Stomach (tissue), 9 donors: ENCODE data around the gene PALM. TPM values are rescaled to one million over a fixed set of nuclear protein-coding genes. Genes with fewer than 3 reads are reported as not detected.

ENCODE experiments used
- DNase-seq, 2 donors: peaks; one replicate each; pipeline versions ENCODE4 v3.0.0 to v3.0.0-alpha.2; 2013 to 2019
- H3K27ac ChIP-seq, 5 donors: fragments of 200-600 bp in 4 of 5; sonication (generic) in 4 of 5; one replicate each; pipeline ENCODE4 v1.5.1; 2013 to 2019; ENCODE audit warnings: mild to moderate bottlenecking in 1 of 5, moderate library complexity in 1 of 5
- H3K27me3 ChIP-seq, 3 donors: fragments of 200-600 bp; sonication (generic); one replicate each; pipeline ENCODE4 v1.5.1; 2017 to 2019; ENCODE audit warnings: mixed run types in 1 of 3
- H3K36me3 ChIP-seq, 4 donors: fragments of 200-600 bp; sonication (generic); 1 replicate in 3 of 4; 2 replicates in 1 of 4; pipeline ENCODE4 v1.5.1; 2016 to 2019
- H3K4me1 ChIP-seq, 4 donors: fragments of 200-600 bp; sonication (generic); one replicate each; pipeline ENCODE4 v1.5.1; 2016 to 2019
- H3K4me3 ChIP-seq, 4 donors: fragments of 200-600 bp; sonication (generic) in 3 of 4; one replicate each; pipeline ENCODE4 v1.5.1; 2016 to 2019; ENCODE audit warnings: mild to moderate bottlenecking in 1 of 4
- H3K9me3 ChIP-seq, 4 donors: fragments of 200-600 bp; sonication (generic); one replicate each; pipeline ENCODE4 v1.5.1; 2016 to 2019
- CTCF ChIP-seq, 7 experiments: fragments of 450-650 bp in 4 of 7; fragments of 200-600 bp in 3 of 7; sonication (generic) in 3 of 7; IDR thresholded peaks; one replicate each; pipeline ENCODE4 v1.5.1; 2016 to 2019; ENCODE audit warnings: antibody characterized with exemption in 7 of 7, control low read depth in 2 of 7, mild to moderate bottlenecking in 1 of 7
- EP300 ChIP-seq: sonication (generic); formaldehyde crosslinking; IDR thresholded peaks from one replicate; pipeline ENCODE4 v1.6.1; 2017; ENCODE audit warnings: antibody characterized with exemption
- POLR2A ChIP-seq, 4 donors: fragments of 450-650 bp; IDR thresholded peaks; one replicate each; pipeline ENCODE4 v1.6.1; 2016; ENCODE audit warnings: antibody characterized with exemption in 4 of 4, control low read depth in 2 of 4, mild to moderate bottlenecking in 1 of 4, moderate library complexity in 1 of 4
- POLR2AphosphoS5 ChIP-seq, 3 donors: sonication (generic); formaldehyde crosslinking; IDR thresholded peaks; one replicate each; pipeline ENCODE4 v1.6.1; 2016; ENCODE audit warnings: antibody characterized with exemption in 3 of 3
- WGBS, 5 donors: extraction: QIAGEN DNeasy Blood & Tissue Kit in 3 of 5; methylation state at CpG; one replicate each; pipeline versions ENCODE4 v1.1.5 to v1.1.7; 2013 to 2018; 5-methylcytosine and 5-hydroxymethylcytosine counted together
- intact Hi-C: fragments of 100-400 bp; cut with DNase I; formaldehyde crosslinking; loops from one replicate; pipeline ENCODE4 v1.15.1; 2023; ENCODE audit warnings: low total_unique reads
- polyA plus RNA-seq, 3 donors: library from polyadenylated mRNA; stranded (reverse); fragments of 200-250 nt; gene quantifications; one replicate each; pipeline ENCODE4 v1.2.3, GENCODE V29; 2013
- total RNA-seq, 5 donors: library from RNA; depleted of rRNA; stranded (reverse); fragments of >200 nt; gene quantifications; one replicate each; pipeline versions ENCODE4 v1.1.0 to v1.2.3, GENCODE V29; 2014 to 2016
- donor health status: healthy with polysubstance abuse.
- donor health status: Bipolar disorder and iron deficiency.
- donor health status: healthy.

PALM gene
- total and polyA plus RNA-seq, 8 donors = 9.8 to 88.9 (median 13.7) TPM

DNA sequence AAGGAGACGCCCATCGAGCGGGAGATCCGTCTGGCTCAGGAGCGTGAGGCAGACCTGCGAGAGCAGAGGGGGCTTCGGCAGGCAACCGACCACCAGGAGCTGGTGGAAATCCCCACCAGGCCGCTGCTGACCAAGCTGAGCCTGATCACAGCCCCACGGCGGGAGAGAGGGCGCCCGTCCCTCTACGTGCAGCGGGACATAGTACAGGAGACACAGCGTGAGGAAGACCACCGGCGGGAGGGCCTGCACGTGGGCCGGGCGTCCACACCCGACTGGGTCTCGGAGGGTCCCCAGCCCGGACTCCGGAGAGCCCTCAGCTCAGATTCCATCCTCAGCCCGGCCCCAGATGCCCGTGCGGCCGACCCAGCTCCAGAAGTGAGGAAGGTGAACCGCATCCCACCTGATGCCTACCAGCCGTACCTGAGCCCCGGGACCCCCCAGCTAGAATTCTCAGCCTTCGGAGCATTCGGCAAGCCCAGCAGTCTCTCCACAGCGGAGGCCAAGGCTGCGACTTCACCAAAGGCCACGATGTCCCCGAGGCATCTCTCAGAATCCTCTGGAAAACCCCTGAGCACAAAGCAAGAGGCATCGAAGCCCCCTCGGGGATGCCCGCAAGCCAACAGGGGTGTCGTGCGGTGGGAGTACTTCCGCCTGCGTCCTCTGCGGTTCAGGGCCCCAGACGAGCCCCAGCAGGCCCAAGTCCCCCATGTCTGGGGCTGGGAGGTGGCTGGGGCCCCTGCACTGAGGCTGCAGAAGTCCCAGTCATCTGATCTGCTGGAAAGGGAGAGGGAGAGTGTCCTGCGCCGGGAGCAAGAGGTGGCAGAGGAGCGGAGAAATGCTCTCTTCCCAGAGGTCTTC, 49.3 kb downstream of the PALM start:
- H3K4me3 ChIP-seq = no peak overlapping the region
- TF ChIP-seq POLR2A (IDR thresholded peaks at IDR 0.05) (no peak), POLR2AphosphoS5 (IDR thresholded peaks at IDR 0.05) (no peak), CTCF (IDR thresholded peaks at IDR 0.05) (no peak), EP300 (no peak)
- H3K9me3 ChIP-seq = peaks cover 4 to 18% (median 12%) of the 10 kb centered on the region in 4 donors
- H3K27ac ChIP-seq = no peak overlapping the region
- H3K36me3 ChIP-seq = peaks cover 0 to 49% (median 17%) of the 10 kb centered on the region in 4 donors
- peaks cover 0 to 16% (median 11%) of the 10 kb centered on the region in 4 donors for H3K4me1 ChIP-seq
- no peak for DNase-seq
- no peaks in the 10 kb centered on the region for H3K27me3 ChIP-seq
- intact Hi-C loops = no loop called here
- 94 to 98% (median 96%) methylated on average over 14 to 50 of the region's 50 CpGs for WGBS, 5 donors

GRCh38 chr19:763181-763580, 54.4 kb downstream of the PALM start:
- H3K36me3 ChIP-seq = peaks cover 0 to 52% (median 16%) of the 10 kb centered on the region in 4 donors

GRCh38 chr19:763869-764268, 55.1 kb downstream of the PALM start:
- intact Hi-C loops = loop anchor here (10.0 kb wide), 1 partner anchor 221 kb away; the partner anchor contains the start of gene WDR18

More at GRCh38 chr19:763181-763580, 54.4 kb downstream of the PALM start:
- Histone ChIP-seq H3K27ac (no peak overlapping the region), H3K27me3 (peaks cover 0 to 19% (median 0%) of the 10 kb centered on the region in 3 donors), H3K9me3 (peaks cover 4 to 15% (median 10%) of the 10 kb centered on the region in 4 donors), H3K4me1 (peaks cover 0 to under 1% (median 0%) of the 10 kb centered on the region in 4 donors), H3K4me3 (no peak overlapping the region)
- no peak for DNase-seq
- intact Hi-C loops = loop anchor here (10.0 kb wide), 1 partner anchor 222 kb away; the partner anchor contains the start of gene WDR18
- no peak for TF ChIP-seq CTCF (IDR thresholded peaks at IDR 0.05)
- TF ChIP-seq POLR2A (IDR thresholded peaks at IDR 0.05) = no peak
- no peak for TF ChIP-seq POLR2AphosphoS5 (IDR thresholded peaks at IDR 0.05)
- no peak for TF ChIP-seq EP300
- 91 to 97% (median 95%) methylated on average over 10 of the region's 10 CpGs for WGBS, 5 donors

More at GRCh38 chr19:763869-764268, 55.1 kb downstream of the PALM start:
- Histone ChIP-seq H3K4me1 (peaks cover 0 to 7% (median 0%) of the 10 kb centered on the region in 4 donors), H3K9me3 (peaks cover 0 to 9% (median 3%) of the 10 kb centered on the region in 4 donors), H3K36me3 (peaks cover 0 to 47% (median 11%) of the 10 kb centered on the region in 4 donors), H3K27ac (no peak overlapping the region), H3K27me3 (peaks cover 0 to 19% (median 0%) of the 10 kb centered on the region in 3 donors), H3K4me3 (no peak overlapping the region)
- 80 to 97% (median 94%) methylated on average over 6 of the region's 6 CpGs for WGBS, 5 donors
- TF ChIP-seq POLR2A (IDR thresholded peaks at IDR 0.05) (no peak), EP300 (no peak), CTCF (IDR thresholded peaks at IDR 0.05) (no peak), POLR2AphosphoS5 (IDR thresholded peaks at IDR 0.05) (no peak)
- no peak for DNase-seq
